ENCODE results near the gene KIF6.

The KIF6 gene

DNA sequence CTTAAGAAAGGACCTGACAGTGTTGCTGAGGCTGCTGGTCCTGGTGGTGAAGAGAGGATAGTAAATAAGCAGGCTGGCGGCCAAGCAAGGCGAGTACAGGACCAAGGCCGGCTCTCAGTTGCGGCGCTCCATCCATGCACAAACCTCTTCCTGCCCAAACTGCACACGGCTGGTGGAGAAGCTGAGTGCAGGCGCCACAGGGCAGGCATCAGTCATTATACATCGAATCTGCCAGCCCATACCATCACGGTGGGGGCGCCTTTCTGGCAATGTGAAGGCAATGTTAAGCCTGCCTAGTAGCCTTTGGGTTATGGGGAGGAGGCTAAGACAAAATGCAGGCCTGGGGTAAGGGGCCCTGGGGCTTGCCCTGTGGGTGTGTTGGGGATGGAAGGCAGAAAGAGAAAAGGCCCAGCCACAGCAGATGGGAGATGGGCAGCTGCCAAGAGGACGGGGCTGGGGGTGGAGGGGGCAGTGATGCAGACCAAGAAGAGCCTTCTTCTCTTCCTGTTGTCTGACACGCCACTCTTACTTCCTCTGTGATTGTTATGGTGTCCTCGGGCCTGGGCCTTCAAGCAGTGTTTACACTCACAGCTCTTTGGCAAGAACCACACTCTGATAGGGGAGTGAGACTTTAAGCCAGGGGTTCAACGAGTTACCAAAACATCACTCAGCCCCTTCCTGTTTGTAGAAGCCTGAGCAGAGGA lies 382.4 kb downstream of the KIF6 start:
- H3K9me3 ChIP-seq (ENCODE audit: control insufficient read depth, insufficient read depth, low read length): no peaks in the 10 kb centered on the region
- H3K27me3 ChIP-seq (ENCODE audit: control insufficient read depth, insufficient read depth, low read length): no peaks in the 10 kb centered on the region
- H3K9ac ChIP-seq (ENCODE audit: low read depth, low read length): no peak overlapping the region
- H3K36me3 ChIP-seq (ENCODE audit: control insufficient read depth, insufficient read depth, low read length): no peaks in the 10 kb centered on the region
- H3K4me3 ChIP-seq (ENCODE audit: low read depth, low read length): no peak overlapping the region
- H3K4me1 ChIP-seq (ENCODE audit: control insufficient read depth, insufficient read depth, low read length): peaks cover 2% of the 10 kb centered on the region

DNA sequence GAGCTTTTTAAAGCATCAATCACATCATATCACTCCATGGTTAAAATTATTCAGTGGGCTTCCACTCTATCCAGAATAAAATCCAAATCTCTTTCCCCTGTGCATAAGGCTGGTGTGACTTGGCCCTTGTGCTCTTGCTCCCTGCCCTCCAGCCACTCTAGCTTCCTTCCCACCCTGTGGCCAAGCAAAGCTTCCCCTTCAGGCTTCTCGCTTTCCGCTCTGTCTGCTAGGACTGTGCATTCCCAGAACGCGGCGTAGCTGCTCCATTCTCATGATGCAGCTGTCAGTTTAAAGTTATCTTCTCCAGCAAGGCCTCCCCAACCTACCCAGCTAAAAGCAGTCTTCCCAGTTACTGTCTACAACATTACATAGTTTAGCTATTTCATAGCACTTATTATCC lies 383.3 kb downstream of the KIF6 start:
- Histone ChIP-seq H3K4me1 (ENCODE audit: control insufficient read depth, insufficient read depth, low read length) (peaks cover 2% of the 10 kb centered on the region), H3K9ac (ENCODE audit: low read depth, low read length) (no peak overlapping the region), H3K4me3 (ENCODE audit: low read depth, low read length) (no peak overlapping the region), H3K36me3 (ENCODE audit: control insufficient read depth, insufficient read depth, low read length) (no peaks in the 10 kb centered on the region), H3K9me3 (ENCODE audit: control insufficient read depth, insufficient read depth, low read length) (no peaks in the 10 kb centered on the region), H3K27me3 (ENCODE audit: control insufficient read depth, insufficient read depth, low read length) (no peaks in the 10 kb centered on the region)

DNA sequence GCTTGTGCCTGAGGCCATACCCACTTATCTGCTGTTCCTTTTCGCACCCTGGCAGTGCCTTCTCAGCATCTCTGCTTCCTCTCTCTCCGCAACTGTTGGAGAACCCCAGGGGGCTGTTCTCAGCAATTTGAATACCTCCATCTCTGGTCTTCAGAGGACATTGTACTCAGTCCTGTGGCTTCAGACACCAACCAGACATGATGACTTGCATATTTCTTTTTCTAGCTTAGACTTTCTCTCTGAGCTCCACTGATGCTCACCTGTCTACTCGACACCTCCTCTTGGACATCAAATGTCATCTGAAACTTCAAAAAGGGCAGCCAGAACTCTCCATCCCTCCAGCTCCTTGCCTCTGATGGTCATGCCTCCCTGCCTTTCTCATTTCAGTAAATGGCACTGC lies 383.9 kb downstream of the KIF6 start:
- H3K9ac ChIP-seq (ENCODE audit: low read depth, low read length): no peak overlapping the region
- H3K27me3 ChIP-seq (ENCODE audit: control insufficient read depth, insufficient read depth, low read length): no peaks in the 10 kb centered on the region
- no peaks in the 10 kb centered on the region for H3K9me3 ChIP-seq (ENCODE audit: control insufficient read depth, insufficient read depth, low read length)

DNA sequence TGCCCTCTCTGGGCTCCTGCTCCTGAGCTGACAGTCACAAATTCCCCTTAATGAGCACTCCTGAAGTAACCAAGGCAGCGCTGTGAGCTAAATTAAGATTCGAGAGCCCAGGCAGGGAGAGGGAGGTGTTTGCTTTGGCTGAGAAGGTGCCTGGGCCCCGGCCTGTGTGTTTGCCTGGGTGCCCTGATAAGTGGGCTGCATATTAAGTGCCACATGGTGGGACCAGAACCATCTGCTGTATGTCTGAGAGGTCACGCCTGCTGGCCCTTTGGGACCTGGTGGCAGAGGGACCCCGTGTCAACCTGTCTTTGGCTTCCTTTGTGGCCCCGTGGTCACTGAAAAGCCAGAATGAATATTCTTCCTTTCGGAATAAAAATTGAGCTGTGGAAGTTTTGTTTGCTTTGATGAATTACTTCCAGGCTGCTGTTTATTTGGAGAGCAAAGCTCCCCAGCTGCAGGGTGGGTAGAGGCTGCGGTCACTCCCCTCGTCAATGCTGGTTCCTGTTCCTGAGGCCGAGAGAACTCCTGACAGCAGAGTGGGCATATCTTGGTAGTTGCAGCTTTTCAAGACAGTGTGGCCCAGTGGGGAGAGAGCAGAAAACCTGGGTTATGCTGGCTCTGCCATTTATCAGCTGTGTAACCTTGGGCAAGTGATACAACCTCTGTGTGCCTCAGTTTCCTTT lies 385.2 kb downstream of the KIF6 start:
- H3K27me3 ChIP-seq (ENCODE audit: control insufficient read depth, insufficient read depth, low read length): no peaks in the 10 kb centered on the region
- no peak overlapping the region for H3K4me3 ChIP-seq (ENCODE audit: low read depth, low read length)
- no peak overlapping the region for H3K9ac ChIP-seq (ENCODE audit: low read depth, low read length)
- no peaks in the 10 kb centered on the region for H3K36me3 ChIP-seq (ENCODE audit: control insufficient read depth, insufficient read depth, low read length)
- peaks cover 2% of the 10 kb centered on the region for H3K4me1 ChIP-seq (ENCODE audit: control insufficient read depth, insufficient read depth, low read length)
- no peaks in the 10 kb centered on the region for H3K9me3 ChIP-seq (ENCODE audit: control insufficient read depth, insufficient read depth, low read length)

More for the DNA sequence above, 383.9 kb downstream of the KIF6 start:
- Histone ChIP-seq H3K4me3 (ENCODE audit: low read depth, low read length) (no peak overlapping the region), H3K4me1 (ENCODE audit: control insufficient read depth, insufficient read depth, low read length) (peaks cover 2% of the 10 kb centered on the region), H3K36me3 (ENCODE audit: control insufficient read depth, insufficient read depth, low read length) (no peaks in the 10 kb centered on the region)

DNA sequence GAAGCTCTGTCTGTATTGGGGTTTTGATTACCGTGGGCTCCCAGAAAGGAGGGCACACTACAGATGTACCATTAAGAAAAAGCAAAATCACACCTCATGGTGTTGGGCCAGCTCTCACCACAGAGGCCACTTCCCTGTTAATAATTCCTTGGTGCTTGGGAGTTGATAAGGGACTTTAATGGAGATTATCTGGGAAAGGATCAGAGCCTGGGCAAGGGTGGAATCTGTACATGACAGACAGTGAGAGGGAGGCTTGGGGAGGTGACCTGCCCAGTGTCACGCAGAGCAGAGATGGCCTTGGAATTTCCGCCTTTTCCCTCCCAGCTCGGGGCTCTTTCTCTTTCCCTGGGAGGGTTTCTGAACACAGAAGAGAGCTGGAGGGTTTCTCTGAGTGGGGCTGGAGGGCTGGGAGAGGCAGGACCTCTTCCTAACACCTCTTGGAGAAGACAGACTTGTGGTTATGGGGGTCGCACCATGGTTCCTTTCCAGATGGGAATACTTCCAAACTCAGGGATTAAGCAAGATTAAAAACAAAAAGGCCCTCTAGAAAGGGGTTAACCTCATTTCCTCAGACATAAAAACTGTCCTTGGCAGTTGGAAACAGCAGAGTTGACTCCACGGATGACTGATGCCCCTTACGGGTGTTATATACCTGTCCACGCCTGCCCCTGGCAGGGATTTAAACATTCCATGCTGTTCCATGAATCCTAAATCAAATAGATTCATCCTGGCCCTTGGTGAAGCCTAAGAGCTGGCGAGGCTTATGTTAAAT lies 385.9 kb downstream of the KIF6 start:
- no peaks in the 10 kb centered on the region for H3K27me3 ChIP-seq (ENCODE audit: control insufficient read depth, insufficient read depth, low read length)
- H3K9me3 ChIP-seq (ENCODE audit: control insufficient read depth, insufficient read depth, low read length): no peaks in the 10 kb centered on the region
- peaks cover 2% of the 10 kb centered on the region for H3K4me1 ChIP-seq (ENCODE audit: control insufficient read depth, insufficient read depth, low read length)
- H3K9ac ChIP-seq (ENCODE audit: low read depth, low read length): no peak overlapping the region
- H3K36me3 ChIP-seq (ENCODE audit: control insufficient read depth, insufficient read depth, low read length): no peaks in the 10 kb centered on the region
- H3K4me3 ChIP-seq (ENCODE audit: low read depth, low read length): no peak overlapping the region

DNA sequence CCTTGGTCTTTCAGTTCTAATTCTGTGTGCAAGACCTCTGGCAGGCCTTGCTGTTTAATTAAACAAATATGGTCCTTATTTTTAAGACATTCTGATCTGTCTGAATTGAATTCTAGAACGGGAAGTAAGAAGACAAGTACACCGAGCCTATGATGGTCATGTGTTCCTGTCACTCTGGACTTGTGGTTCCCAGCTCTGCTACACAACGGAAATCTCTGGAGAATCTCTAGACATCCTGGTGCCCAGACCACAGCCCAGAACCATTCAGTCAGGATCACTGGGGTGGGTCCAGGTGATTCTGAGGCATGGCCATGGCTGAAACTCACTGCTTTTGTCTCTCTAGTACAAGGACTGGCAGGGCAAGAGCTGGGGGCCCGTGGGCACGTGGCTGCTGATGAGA lies 386.8 kb downstream of the KIF6 start:
- H3K4me3 ChIP-seq (ENCODE audit: low read depth, low read length): no peak overlapping the region
- no peaks in the 10 kb centered on the region for H3K27me3 ChIP-seq (ENCODE audit: control insufficient read depth, insufficient read depth, low read length)
- H3K9ac ChIP-seq (ENCODE audit: low read depth, low read length): no peak overlapping the region
- no peaks in the 10 kb centered on the region for H3K4me1 ChIP-seq (ENCODE audit: control insufficient read depth, insufficient read depth, low read length)
- no peaks in the 10 kb centered on the region for H3K9me3 ChIP-seq (ENCODE audit: control insufficient read depth, insufficient read depth, low read length)
- H3K36me3 ChIP-seq (ENCODE audit: control insufficient read depth, insufficient read depth, low read length): no peaks in the 10 kb centered on the region

DNA sequence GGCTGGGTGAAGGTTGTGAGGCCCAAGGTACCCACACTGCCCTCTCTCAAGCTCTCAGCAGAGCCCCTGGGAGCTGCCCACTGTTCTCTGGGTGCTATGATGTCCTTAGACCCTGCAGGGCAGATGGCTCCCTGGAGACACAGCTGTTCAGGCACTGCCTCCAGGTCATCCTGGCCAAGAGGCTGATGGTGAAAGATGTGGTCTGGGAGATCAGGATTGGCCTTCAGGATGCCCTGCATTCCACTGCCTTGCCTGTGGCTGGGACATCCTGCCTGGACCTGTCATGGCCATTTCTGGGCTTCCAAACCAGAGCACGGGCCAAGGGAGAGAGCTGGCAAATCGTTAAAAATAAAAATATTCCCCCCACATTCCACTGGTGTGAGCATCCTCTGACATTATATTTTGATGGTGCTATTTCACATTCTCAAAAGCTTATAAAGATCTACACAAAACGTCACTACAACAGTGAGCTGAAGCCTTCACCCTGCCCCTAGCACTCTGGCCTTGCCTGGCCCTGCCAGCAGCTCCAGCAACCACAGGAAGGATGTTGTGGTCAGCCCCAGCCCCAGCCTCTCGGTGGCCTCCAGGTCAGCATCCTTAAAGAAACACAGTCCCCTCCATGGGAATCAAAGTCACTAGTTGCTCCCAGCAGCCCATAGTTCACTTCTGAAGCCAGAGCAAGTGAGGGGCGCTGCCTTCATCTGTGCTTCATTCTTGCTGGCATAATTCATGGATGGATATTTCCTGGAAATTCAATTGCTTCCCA lies 389.2 kb downstream of the KIF6 start:
- Histone ChIP-seq H3K4me1 (ENCODE audit: control insufficient read depth, insufficient read depth, low read length) (no peaks in the 10 kb centered on the region), H3K4me3 (ENCODE audit: low read depth, low read length) (no peak overlapping the region), H3K9me3 (ENCODE audit: control insufficient read depth, insufficient read depth, low read length) (no peaks in the 10 kb centered on the region), H3K9ac (ENCODE audit: low read depth, low read length) (no peak overlapping the region), H3K27me3 (ENCODE audit: control insufficient read depth, insufficient read depth, low read length) (no peaks in the 10 kb centered on the region), H3K36me3 (ENCODE audit: control insufficient read depth, insufficient read depth, low read length) (no peaks in the 10 kb centered on the region)

DNA sequence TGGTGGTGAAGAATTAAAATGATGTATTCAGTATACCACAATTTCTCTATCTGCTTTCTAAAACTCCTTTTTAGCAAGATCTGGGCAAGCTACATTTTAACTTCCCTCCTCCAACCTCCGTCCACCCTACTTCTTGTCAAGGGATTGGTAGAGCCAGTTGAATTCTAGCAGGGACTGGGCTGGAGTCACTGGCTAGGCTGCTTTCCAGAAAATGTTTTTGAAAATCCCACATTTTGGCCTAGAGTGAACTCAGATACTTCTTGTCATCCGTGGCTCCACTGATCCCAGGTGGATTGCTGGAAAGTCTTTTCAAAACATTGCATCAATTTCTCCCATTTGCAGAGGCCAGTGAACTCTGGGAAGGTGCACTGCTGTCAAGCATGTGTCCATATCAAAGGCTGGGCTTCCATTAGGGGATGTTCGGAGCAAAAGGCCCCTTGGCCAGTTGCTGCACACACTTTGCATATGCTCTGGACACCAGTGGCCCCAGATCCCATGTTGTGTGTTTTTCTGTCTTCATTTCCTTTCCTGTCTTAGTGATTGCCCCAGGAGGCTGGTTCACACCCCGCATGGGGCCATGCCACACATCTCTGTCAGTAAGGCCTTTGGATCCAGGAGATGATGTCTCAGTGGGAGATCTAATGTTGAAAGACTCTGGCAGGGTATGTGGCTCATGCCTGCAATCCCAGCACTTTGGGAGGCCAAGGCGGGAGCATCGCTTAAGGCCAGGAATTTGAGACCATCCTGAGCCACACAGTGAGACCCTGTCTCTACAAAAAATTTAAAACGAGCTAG lies 391.4 kb downstream of the KIF6 start:
- Histone ChIP-seq H3K4me1 (ENCODE audit: control insufficient read depth, insufficient read depth, low read length) (no peaks in the 10 kb centered on the region), H3K27me3 (ENCODE audit: control insufficient read depth, insufficient read depth, low read length) (no peaks in the 10 kb centered on the region)

GRCh38 chr6:39330476-39330875 lies 394.7 kb downstream of the KIF6 start:
- Histone ChIP-seq H3K9me3 (ENCODE audit: control insufficient read depth, insufficient read depth, low read length) (no peaks in the 10 kb centered on the region), H3K4me1 (ENCODE audit: control insufficient read depth, insufficient read depth, low read length) (no peaks in the 10 kb centered on the region), H3K9ac (ENCODE audit: low read depth, low read length) (no peak overlapping the region), H3K4me3 (ENCODE audit: low read depth, low read length) (no peak overlapping the region), H3K36me3 (ENCODE audit: control insufficient read depth, insufficient read depth, low read length) (no peaks in the 10 kb centered on the region), H3K27me3 (ENCODE audit: control insufficient read depth, insufficient read depth, low read length) (no peaks in the 10 kb centered on the region)

More for the DNA sequence above, 391.4 kb downstream of the KIF6 start:
- no peak overlapping the region for H3K4me3 ChIP-seq (ENCODE audit: low read depth, low read length)
- no peak overlapping the region for H3K9ac ChIP-seq (ENCODE audit: low read depth, low read length)
- H3K36me3 ChIP-seq (ENCODE audit: control insufficient read depth, insufficient read depth, low read length): no peaks in the 10 kb centered on the region
- no peaks in the 10 kb centered on the region for H3K9me3 ChIP-seq (ENCODE audit: control insufficient read depth, insufficient read depth, low read length)

DNA sequence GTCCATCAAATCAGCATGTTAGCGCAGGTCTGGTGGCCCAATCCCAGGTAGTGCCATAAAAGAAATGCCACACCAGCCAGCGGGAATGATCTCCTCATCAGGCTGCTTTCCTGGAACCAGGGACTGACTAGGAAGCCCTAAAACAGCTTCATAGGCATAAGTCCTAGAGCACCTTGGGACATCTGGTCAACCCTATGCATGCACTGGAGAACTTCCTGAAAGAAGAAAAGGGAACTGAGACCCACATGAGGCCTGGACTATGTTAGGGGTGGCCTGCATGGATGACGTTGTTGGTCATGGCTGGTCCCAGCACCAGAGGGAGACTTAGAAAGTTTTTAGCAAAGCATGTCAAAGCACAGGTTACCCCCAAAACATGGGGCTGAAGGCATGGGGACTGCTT lies 395.2 kb downstream of the KIF6 start:
- no peak overlapping the region for H3K9ac ChIP-seq (ENCODE audit: low read depth, low read length)
- H3K36me3 ChIP-seq (ENCODE audit: control insufficient read depth, insufficient read depth, low read length): no peaks in the 10 kb centered on the region
- H3K27me3 ChIP-seq (ENCODE audit: control insufficient read depth, insufficient read depth, low read length): no peaks in the 10 kb centered on the region
- H3K4me3 ChIP-seq (ENCODE audit: low read depth, low read length): no peak overlapping the region
- H3K4me1 ChIP-seq (ENCODE audit: control insufficient read depth, insufficient read depth, low read length): no peaks in the 10 kb centered on the region
- no peaks in the 10 kb centered on the region for H3K9me3 ChIP-seq (ENCODE audit: control insufficient read depth, insufficient read depth, low read length)

DNA sequence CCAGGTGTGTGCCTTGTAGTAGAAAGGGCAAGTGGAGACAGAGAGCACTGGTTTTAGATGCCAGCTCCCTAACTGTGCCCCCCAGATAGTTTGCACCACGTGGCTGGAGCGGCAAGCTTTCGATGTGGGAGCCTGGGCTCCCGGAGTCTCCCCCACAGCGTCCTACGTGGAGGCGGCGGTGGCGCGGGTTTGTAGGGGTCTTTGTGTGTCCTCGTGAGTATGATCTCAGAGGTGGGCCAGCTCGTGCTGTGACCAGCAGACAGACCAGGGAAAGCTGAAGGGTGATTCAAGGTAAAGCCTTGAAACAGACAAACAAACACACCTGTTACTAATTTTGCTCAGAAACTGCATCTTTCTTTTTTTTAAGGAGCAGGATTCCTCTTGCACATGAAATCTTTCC lies 397.1 kb downstream of the KIF6 start:
- H3K4me1 ChIP-seq (ENCODE audit: control insufficient read depth, insufficient read depth, low read length): no peaks in the 10 kb centered on the region
- no peaks in the 10 kb centered on the region for H3K27me3 ChIP-seq (ENCODE audit: control insufficient read depth, insufficient read depth, low read length)
- H3K4me3 ChIP-seq (ENCODE audit: low read depth, low read length): no peak overlapping the region
- H3K36me3 ChIP-seq (ENCODE audit: control insufficient read depth, insufficient read depth, low read length): no peaks in the 10 kb centered on the region
- no peak overlapping the region for H3K9ac ChIP-seq (ENCODE audit: low read depth, low read length)
- no peaks in the 10 kb centered on the region for H3K9me3 ChIP-seq (ENCODE audit: control insufficient read depth, insufficient read depth, low read length)

Data from iPS-15b (cell line).